ENCODE results near the gene PTGIR.

DNA sequence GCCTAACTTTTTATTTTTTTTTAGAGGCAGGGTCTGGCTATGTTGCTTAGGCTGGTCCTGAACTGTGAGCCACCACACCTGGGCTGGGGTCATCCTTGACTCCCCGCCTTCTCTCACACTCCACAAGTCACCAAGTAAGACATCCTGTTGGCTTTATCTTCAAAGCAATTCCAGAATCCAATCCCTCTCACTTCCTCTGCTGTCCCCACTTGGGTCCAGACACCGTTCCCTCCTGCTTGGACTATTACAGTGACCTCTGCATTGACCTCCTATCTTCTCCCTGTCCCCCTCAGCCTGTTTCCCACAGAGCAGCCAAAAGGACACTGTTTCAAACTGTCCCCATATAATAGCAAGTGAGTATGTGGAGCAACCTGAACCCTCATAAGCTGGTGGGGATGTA is 15.8 kb upstream of the PTGIR start:
- no peak for TF ChIP-seq POLR2AphosphoS5 (IDR thresholded peaks at IDR 0.05; ENCODE audit: borderline replicate concordance, low read depth, low read length)
- TF ChIP-seq EZH2 (IDR thresholded peaks at IDR 0.05), result no peak

Measured in SK-N-MC (cell line).